Stimulated activated naive CD8-positive, alpha-beta T cell treated with anti-CD3 and anti-CD28 coated beads, Interleukin-15, Interleukin-2, amounts not matched to agents 100 U/mL and 50 U/mL, for 24 hours (primary cell): ENCODE results near the gene ALOX12.
"Not testable (repeated sequence)": the region's sequence is repeated elsewhere in the genome, so short reads cannot be mapped to it uniquely, and the experiment has no call there.

Source experiments
- ATAC-seq: fragments of 150-1000 bp; cut with Tn5 transposase; one replicate; pipeline ENCODE4 v1.10.0; 2021
- DNase-seq: peaks from one replicate; pipeline ENCODE4 v3.0.0; 2021

Gene ALOX12

GRCh38 chr17:6995500-6996255, at the start of gene ALOX12:
Gene ALOX12, plus strand, starts transcription at chr17:6996049. Its CDS starts 69 bp downstream, at chr17:6996118.
- ATAC-seq = no peak
- no peak for DNase-seq

- ATAC-seq (no peak), DNase-seq (no peak)
Measured at GRCh38 chr17:6947745-6948144, 48.1 kb upstream of the ALOX12 start.

- ATAC-seq = peak; percentile 93
- no peak for DNase-seq
Measured at GRCh38 chr17:6948562-6948961, 47.3 kb upstream of the ALOX12 start.

GRCh38 chr17:6948976-6949375, 46.9 kb upstream of the ALOX12 start:
- ATAC-seq = no peak

GRCh38 chr17:6950938-6951337, 44.9 kb upstream of the ALOX12 start:
- ATAC-seq, DNase-seq: not testable (repeated sequence)

More at GRCh38 chr17:6948976-6949375, 46.9 kb upstream of the ALOX12 start:
- DNase-seq = no peak

- DNase-seq = no peak
- ATAC-seq = no peak
Measured at GRCh38 chr17:6953689-6954088, 42.2 kb upstream of the ALOX12 start.

GRCh38 chr17:6959700-6960099, 36.1 kb upstream of the ALOX12 start:
- DNase-seq = no peak
- no peak for ATAC-seq

- DNase-seq (no peak), ATAC-seq (peak; percentile 28)
Measured at GRCh38 chr17:6969323-6969726, 26.5 kb upstream of the ALOX12 start.

GRCh38 chr17:6970992-6971391, 24.9 kb upstream of the ALOX12 start:
- ATAC-seq = no peak
- DNase-seq = no peak

- ATAC-seq, DNase-seq: not testable (repeated sequence)
Measured at GRCh38 chr17:6979440-6979839, 16.4 kb upstream of the ALOX12 start.

GRCh38 chr17:6981426-6981825, 14.4 kb upstream of the ALOX12 start:
- ATAC-seq (no peak), DNase-seq (no peak)

GRCh38 chr17:6985266-6985665, 10.6 kb upstream of the ALOX12 start:
- ATAC-seq = no peak
- no peak for DNase-seq

- ATAC-seq (no peak), DNase-seq (no peak)
Measured at GRCh38 chr17:6986676-6987075, 9.2 kb upstream of the ALOX12 start.

GRCh38 chr17:6989779-6990178, 6.1 kb upstream of the ALOX12 start:
- no peak for ATAC-seq

GRCh38 chr17:6993613-6994056, 2.2 kb upstream of the ALOX12 start:
- ATAC-seq = not testable (repeated sequence)

More at GRCh38 chr17:6989779-6990178, 6.1 kb upstream of the ALOX12 start:
- no peak for DNase-seq

GRCh38 chr17:6994118-6994598, 1.7 kb upstream of the ALOX12 start:
- ATAC-seq (no peak), DNase-seq (no peak)

More at GRCh38 chr17:6993613-6994056, 2.2 kb upstream of the ALOX12 start:
- not testable (repeated sequence) for DNase-seq

GRCh38 chr17:6994666-6995256, 1.1 kb upstream of the ALOX12 start:
- DNase-seq = no peak
- ATAC-seq = no peak

GRCh38 chr17:6996256-6997011, 585 bp downstream of the ALOX12 start:
- no peak for DNase-seq
- ATAC-seq = no peak

- ATAC-seq = no peak
- no peak for DNase-seq
Measured at GRCh38 chr17:6997171-6997570, 1.3 kb downstream of the ALOX12 start.

GRCh38 chr17:6998855-6999508, 3.1 kb downstream of the ALOX12 start:
- no peak for DNase-seq
- no peak for ATAC-seq

- peak; percentile 61 for DNase-seq
Measured at GRCh38 chr17:7001318-7001961, 5.6 kb downstream of the ALOX12 start.

More at GRCh38 chr17:7001318-7001961, 5.6 kb downstream of the ALOX12 start:
- ATAC-seq = no peak
